A549 (cell line): ENCODE measurements around the gene PCED1B. TPM values are rescaled to one million over a fixed set of nuclear protein-coding genes. Genes with fewer than 3 reads are reported as not detected.

Source experiments
- ATAC-seq, 2 experiments: fragments of 200-7000 bp in 1 of 2; fragments of >200 bp in 1 of 2; cut with Nextera tagmentation in 1 of 2; cut with Tn5 transposase in 1 of 2; 3 replicates each; pipeline versions ENCODE4 v1.8.0 to v1.9.1; 2018 to 2020; ENCODE audit warnings: mild to moderate bottlenecking in 1 of 2, moderate library complexity in 1 of 2
- CTCF ChIA-PET: fragments of 300-600 bp; sonication (Branson Sonifier 250); formaldehyde crosslinking; extraction: SDS; loops from one replicate; lab custom pipeline; 2021; ENCODE audit warnings: antibody characterized with exemption, inconsistent platforms; lab: Yijun Ruan, JAX
- POLR2A ChIA-PET: fragments of 350-600 bp; formaldehyde crosslinking; extraction: SDS; loops from one replicate; lab custom pipeline; 2021; ENCODE audit warnings: antibody characterized with exemption, inconsistent platforms; lab: Yijun Ruan, JAX
- DNase-seq, 2 experiments: peaks; one replicate each; pipeline versions ENCODE4 v3.0.0 to v3.0.0-alpha.2; 2011 to 2016; ENCODE audit warnings: low read depth in 1 of 2, low spot score in 1 of 2
- FAIRE-seq: peaks from 2 replicates; lab custom pipeline; 2011; peaks lifted over from hg19 to GRCh38; lab: Jason Lieb, UNC
- H3K27ac ChIP-seq, 2 experiments: fragments of >200 bp; sonication (Bioruptor Twin); formaldehyde crosslinking; 3 replicates each; pipeline ENCODE4 v1.5.1; 2016 to 2017
- H3K4me1 ChIP-seq: fragments of >200 bp; sonication (Bioruptor Twin); formaldehyde crosslinking; 3 replicates; pipeline ENCODE4 v1.6.1; 2016
- H3K4me2 ChIP-seq: fragments of >200 bp; sonication (Bioruptor Twin); formaldehyde crosslinking; 3 replicates; pipeline ENCODE4 v1.6.1; 2016
- H3K4me3 ChIP-seq: fragments of >200 bp; sonication (Bioruptor Twin); formaldehyde crosslinking; 3 replicates; pipeline ENCODE4 v1.5.1; 2016
- H3K9me3 ChIP-seq: fragments of >200 bp; sonication (Bioruptor Twin); formaldehyde crosslinking; 3 replicates; pipeline ENCODE4 v1.6.1; 2016
- BHLHE40 ChIP-seq: IDR thresholded peaks from 2 replicates; pipeline ENCODE4 v1.6.1; 2012; ENCODE audit warnings: low read depth, low read length, inconsistent platforms
- CBX8 ChIP-seq: fragments of 200-600 bp; sonication (generic); IDR thresholded peaks from 2 replicates; pipeline ENCODE4 v1.6.1; 2016
- CEBPB ChIP-seq, 2 experiments: fragments of >200 bp in 1 of 2; sonication (Bioruptor Twin) in 1 of 2; formaldehyde crosslinking in 1 of 2; IDR thresholded peaks; 2 replicates each; pipeline ENCODE4 v1.6.1; 2012 to 2016
- CHD4 ChIP-seq: fragments of 200-600 bp; sonication (generic); IDR thresholded peaks from 2 replicates; pipeline ENCODE4 v1.6.1; 2016; ENCODE audit warnings: antibody characterized with exemption, mild to moderate bottlenecking, borderline replicate concordance
- EHMT2 ChIP-seq: fragments of 200-600 bp; sonication (generic); IDR thresholded peaks from 2 replicates; pipeline ENCODE4 v1.6.1; 2016; ENCODE audit warnings: antibody characterized with exemption, low read depth, mild to moderate bottlenecking, moderate library complexity
- EP300 ChIP-seq, 2 experiments: fragments of >200 bp; sonication (Bioruptor Twin); formaldehyde crosslinking; IDR thresholded peaks; 2 replicates in 1 of 2; 3 replicates in 1 of 2; pipeline ENCODE4 v1.6.1; 2016 to 2017
- FOSB ChIP-seq: fragments of 250-450 bp; sonication (Bioruptor Pico); IDR thresholded peaks from 2 replicates; pipeline ENCODE4 v1.5.0; 2020; ENCODE audit warnings: mild to moderate bottlenecking, moderate library complexity
- FOSL2 ChIP-seq, 2 experiments: fragments of 450-650 bp in 1 of 2; fragments of >200 bp in 1 of 2; sonication (Bioruptor Twin) in 1 of 2; formaldehyde crosslinking; IDR thresholded peaks; 2 replicates each; pipeline versions ENCODE4 v1.5.0 to v1.6.1; 2016 to 2020; ENCODE audit warnings: mild to moderate bottlenecking in 1 of 2, moderate library complexity in 1 of 2
- FOXS1 ChIP-seq: fragments of 250-450 bp; sonication (Bioruptor Pico); IDR thresholded peaks from 2 replicates; pipeline ENCODE4 v1.5.0; 2020; ENCODE audit warnings: mild to moderate bottlenecking, moderate library complexity
- GATA3 ChIP-seq: IDR thresholded peaks from 2 replicates; pipeline ENCODE4 v1.6.1; 2012; ENCODE audit warnings: borderline replicate concordance
- HDAC2 ChIP-seq: fragments of 200-600 bp; sonication (generic); IDR thresholded peaks from 2 replicates; pipeline ENCODE4 v1.6.1; 2016
- HEYL ChIP-seq: fragments of 250-450 bp; sonication (Bioruptor Pico); IDR thresholded peaks from 2 replicates; pipeline ENCODE4 v1.8.0; 2021; ENCODE audit warnings: mild to moderate bottlenecking, moderate library complexity
- HOXB13 ChIP-seq: fragments of 250-450 bp; sonication (Bioruptor Pico); IDR thresholded peaks from 2 replicates; pipeline ENCODE4 v1.5.0; 2020; ENCODE audit warnings: low read depth, mild to moderate bottlenecking, moderate library complexity
- HOXB5 ChIP-seq: fragments of 250-450 bp; sonication (Bioruptor Pico); IDR thresholded peaks from 2 replicates; pipeline ENCODE4 v1.5.0; 2020; ENCODE audit warnings: mild to moderate bottlenecking, moderate library complexity
- KDM1A ChIP-seq: fragments of 200-600 bp; sonication (generic); IDR thresholded peaks from 2 replicates; pipeline ENCODE4 v1.6.1; 2016; ENCODE audit warnings: low read depth, mild to moderate bottlenecking
- KDM5A ChIP-seq: fragments of 200-600 bp; sonication (generic); IDR thresholded peaks from 2 replicates; pipeline ENCODE4 v1.6.1; 2016; ENCODE audit warnings: antibody characterized with exemption, mild to moderate bottlenecking
- MAFK ChIP-seq: fragments of 450-650 bp; IDR thresholded peaks from 2 replicates; pipeline ENCODE4 v1.6.1; 2014; ENCODE audit not compliant: partially characterized antibody
- MYC ChIP-seq: IDR thresholded peaks from 2 replicates; pipeline ENCODE4 v1.6.1; 2012; ENCODE audit warnings: mild to moderate bottlenecking, inconsistent platforms, low read length, improper control_type of control experiment, borderline replicate concordance
- NPAS2 ChIP-seq: fragments of 250-450 bp; sonication (Bioruptor Pico); IDR thresholded peaks from 2 replicates; pipeline ENCODE4 v1.8.0; 2022; ENCODE audit warnings: mild to moderate bottlenecking, moderate library complexity, borderline replicate concordance
- PHF8 ChIP-seq: fragments of 200-600 bp; sonication (generic); IDR thresholded peaks from 2 replicates; pipeline ENCODE4 v1.6.1; 2016; ENCODE audit warnings: low read depth, mild to moderate bottlenecking, antibody characterized with exemption, moderate library complexity, borderline replicate concordance
- POLR2A ChIP-seq: IDR thresholded peaks from 2 replicates; pipeline ENCODE4 v1.6.1; 2012; ENCODE audit warnings: mild to moderate bottlenecking, low read length
- RAD21 ChIP-seq, 2 experiments: fragments of >200 bp in 1 of 2; sonication (Bioruptor Twin) in 1 of 2; formaldehyde crosslinking in 1 of 2; IDR thresholded peaks in 1 of 2; conservative IDR thresholded peaks in 1 of 2; 2 replicates in 1 of 2; 3 replicates in 1 of 2; pipeline ENCODE4 v1.6.1; 2012 to 2018; ENCODE audit warnings: inconsistent platforms in 1 of 2
- RARB ChIP-seq: fragments of 250-450 bp; sonication (Bioruptor Pico); IDR thresholded peaks from 2 replicates; pipeline ENCODE4 v1.8.0; 2021; ENCODE audit warnings: mild to moderate bottlenecking, moderate library complexity
- RCOR1 ChIP-seq: fragments of 150-350 bp; IDR thresholded peaks from 2 replicates; pipeline ENCODE4 v1.6.1; 2014; ENCODE audit warnings: antibody characterized with exemption, low read length, low read depth
- SMC3 ChIP-seq: fragments of >200 bp; sonication (Bioruptor Twin); formaldehyde crosslinking; IDR thresholded peaks from 3 replicates; pipeline ENCODE4 v1.6.1; 2018; ENCODE audit warnings: inconsistent platforms
- TFCP2L1 ChIP-seq: fragments of 250-450 bp; sonication (Bioruptor Pico); IDR thresholded peaks from 2 replicates; pipeline ENCODE4 v1.5.0; 2021; ENCODE audit warnings: mild to moderate bottlenecking
- TP53 ChIP-seq: fragments of 250-450 bp; sonication (Bioruptor Pico); IDR thresholded peaks from 2 replicates; pipeline ENCODE4 v1.5.0; 2021; ENCODE audit warnings: mild to moderate bottlenecking, moderate library complexity
- ZFP36 ChIP-seq: fragments of 450-650 bp; IDR thresholded peaks from 2 replicates; pipeline ENCODE4 v1.6.1; 2014; ENCODE audit warnings: borderline replicate concordance; ENCODE audit not compliant: partially characterized antibody
- ZNF302 ChIP-seq: fragments of 250-450 bp; sonication (Bioruptor Pico); IDR thresholded peaks from 2 replicates; pipeline ENCODE4 v1.9.0; 2021; ENCODE audit warnings: inconsistent platforms, mild to moderate bottlenecking, moderate library complexity
- polyA plus RNA-seq, 4 experiments: library from polyadenylated mRNA; depleted of rRNA in 3 of 4; stranded (reverse); fragments of >200 nt; fragmentation: RNase III in 1 of 4; extraction: RNeasy Plus Mini Kit Qiagen cat#74134 plus additional on column Dnase treatment in 1 of 4; gene quantifications; 2 replicates in 3 of 4; 3 replicates in 1 of 4; pipeline ENCODE4 v1.2.3, GENCODE V29; 2011 to 2017
- TF ChIP-seq, protein P1 (sequence below): IDR thresholded peaks from 2 replicates; pipeline ENCODE4 v1.6.1; 2012; ENCODE audit warnings: low read depth, borderline replicate concordance
- TF ChIP-seq, protein P2 (sequence below): fragments of 450-650 bp; IDR thresholded peaks from 2 replicates; pipeline ENCODE4 v1.6.1; 2014; ENCODE audit warnings: antibody characterized with exemption
- TF ChIP-seq, protein P3 (sequence below): IDR thresholded peaks from 2 replicates; pipeline ENCODE4 v1.6.1; 2012
- TF ChIP-seq, protein P4 (sequence below): fragments of 150-350 bp; IDR thresholded peaks from 2 replicates; pipeline ENCODE4 v1.6.1; 2014; ENCODE audit warnings: low read depth, mild to moderate bottlenecking, low read length
- TF ChIP-seq, protein P5 (sequence below): fragments of >200 bp; sonication (Bioruptor Twin); formaldehyde crosslinking; IDR thresholded peaks from 3 replicates; pipeline ENCODE4 v1.5.1; 2016
- TF ChIP-seq, protein P6 (sequence below): fragments of >200 bp; sonication (Bioruptor Twin); formaldehyde crosslinking; IDR thresholded peaks from 2 replicates; pipeline ENCODE4 v1.6.1; 2016

The PCED1B gene
- polyA plus RNA-seq, 2 of the 4 experiments (the other 2 are of a cell fraction): 74.6 to 108 TPM

DNA sequence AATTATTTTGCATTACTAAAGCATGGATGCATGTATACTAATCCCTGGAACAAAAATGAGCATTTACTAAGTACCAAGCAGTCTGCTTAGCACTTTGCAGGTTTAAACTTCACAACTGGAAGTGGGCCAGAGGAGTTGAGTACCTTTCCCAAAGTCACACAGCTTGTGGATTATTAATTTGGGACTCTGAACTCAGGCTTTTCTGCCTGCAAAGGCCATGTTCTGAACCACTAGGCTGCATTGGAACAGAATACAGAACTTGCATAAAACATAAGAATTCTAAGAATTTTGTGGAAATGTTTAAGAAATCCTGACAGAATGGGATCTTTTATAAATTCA is 133.2 kb downstream of the PCED1B start:
- POLR2A ChIA-PET: interaction anchor here (0.6 to 3.9 kb wide), 10 partner anchors 9 to 138 kb away, joined by 3 to 30 read pairs (median 6); partner anchors contain the start of genes AMIGO2 and PCED1B
- no peak; a peak in 1 of 6 replicates for ATAC-seq
- H3K4me3 ChIP-seq: no peak overlapping the region
- peak overlapping the region; percentile 91 to 92 for H3K27ac ChIP-seq
- H3K4me1 ChIP-seq: peaks cover 78% of the 10 kb centered on the region
- CTCF ChIA-PET: interaction anchor here (0.8 to 1.7 kb wide), 5 partner anchors 11 to 193 kb away, joined by 3 to 5 read pairs (median 4); partner anchors contain the start of genes AMIGO2 and PCED1B
- FAIRE-seq: peak; percentile 91
- H3K4me2 ChIP-seq: peak overlapping the region; percentile 62
- no peak for DNase-seq
- no peaks in the 10 kb centered on the region for H3K9me3 ChIP-seq
- TF ChIP-seq CEBPB (IDR thresholded peaks at IDR 0.05): no peak
- TF ChIP-seq RAD21 (conservative IDR thresholded peaks at IDR 0.05 in 1 of 2, IDR thresholded peaks at IDR 0.05 in 1 of 2): no peak; a peak in 1 of 5 replicates
- TF ChIP-seq POLR2A: no peak
- no peak for TF ChIP-seq CBX8
- TF ChIP-seq GATA3: no peak; the same call in 1 of the 2 replicates
- no peak for TF ChIP-seq RARB (CRISPR knock-in tag)
- peak; percentile 92 for TF ChIP-seq KDM1A
- no peak for TF ChIP-seq HEYL (CRISPR knock-in tag)
- TF ChIP-seq TFCP2L1 (CRISPR knock-in tag): no peak
- TF ChIP-seq, protein P1, sequence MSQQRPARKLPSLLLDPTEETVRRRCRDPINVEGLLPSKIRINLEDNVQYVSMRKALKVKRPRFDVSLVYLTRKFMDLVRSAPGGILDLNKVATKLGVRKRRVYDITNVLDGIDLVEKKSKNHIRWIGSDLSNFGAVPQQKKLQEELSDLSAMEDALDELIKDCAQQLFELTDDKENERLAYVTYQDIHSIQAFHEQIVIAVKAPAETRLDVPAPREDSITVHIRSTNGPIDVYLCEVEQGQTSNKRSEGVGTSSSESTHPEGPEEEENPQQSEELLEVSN: no peak
- TF ChIP-seq FOSL2 (IDR thresholded peaks at IDR 0.05): 0 out of 2 replicates have a peak, but pooled peaks have one; percentile 13
- TF ChIP-seq FOSL2 (CRISPR knock-in tag; IDR thresholded peaks at IDR 0.05): no peak
- no peak for TF ChIP-seq PHF8
- TF ChIP-seq ZNF302 (CRISPR knock-in tag): no peak
- peak; percentile 81 for TF ChIP-seq ZFP36
- peak; percentile 4; the same call in 1 of the 2 replicates for TF ChIP-seq HOXB13 (CRISPR knock-in tag)
- TF ChIP-seq HDAC2: 0 out of 2 replicates have a peak, but pooled peaks have one; percentile 48
- TF ChIP-seq MAFK: no peak
- no peak for TF ChIP-seq FOSB
- TF ChIP-seq, protein P2, sequence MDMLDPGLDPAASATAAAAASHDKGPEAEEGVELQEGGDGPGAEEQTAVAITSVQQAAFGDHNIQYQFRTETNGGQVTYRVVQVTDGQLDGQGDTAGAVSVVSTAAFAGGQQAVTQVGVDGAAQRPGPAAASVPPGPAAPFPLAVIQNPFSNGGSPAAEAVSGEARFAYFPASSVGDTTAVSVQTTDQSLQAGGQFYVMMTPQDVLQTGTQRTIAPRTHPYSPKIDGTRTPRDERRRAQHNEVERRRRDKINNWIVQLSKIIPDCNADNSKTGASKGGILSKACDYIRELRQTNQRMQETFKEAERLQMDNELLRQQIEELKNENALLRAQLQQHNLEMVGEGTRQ: no peak
- TF ChIP-seq BHLHE40: no peak
- TF ChIP-seq KDM5A: no peak
- TF ChIP-seq, protein P3, sequence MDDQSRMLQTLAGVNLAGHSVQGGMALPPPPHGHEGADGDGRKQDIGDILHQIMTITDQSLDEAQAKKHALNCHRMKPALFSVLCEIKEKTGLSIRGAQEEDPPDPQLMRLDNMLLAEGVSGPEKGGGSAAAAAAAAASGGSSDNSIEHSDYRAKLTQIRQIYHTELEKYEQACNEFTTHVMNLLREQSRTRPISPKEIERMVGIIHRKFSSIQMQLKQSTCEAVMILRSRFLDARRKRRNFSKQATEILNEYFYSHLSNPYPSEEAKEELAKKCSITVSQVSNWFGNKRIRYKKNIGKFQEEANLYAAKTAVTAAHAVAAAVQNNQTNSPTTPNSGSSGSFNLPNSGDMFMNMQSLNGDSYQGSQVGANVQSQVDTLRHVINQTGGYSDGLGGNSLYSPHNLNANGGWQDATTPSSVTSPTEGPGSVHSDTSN: no peak
- peak; percentile 22; the same call in 1 of the 2 replicates for TF ChIP-seq RCOR1
- no peak for TF ChIP-seq EHMT2
- TF ChIP-seq HOXB5: 0 out of 2 replicates have a peak, but pooled peaks have one; percentile 26
- TF ChIP-seq TP53 (CRISPR knock-in tag): no peak
- TF ChIP-seq, protein P4, sequence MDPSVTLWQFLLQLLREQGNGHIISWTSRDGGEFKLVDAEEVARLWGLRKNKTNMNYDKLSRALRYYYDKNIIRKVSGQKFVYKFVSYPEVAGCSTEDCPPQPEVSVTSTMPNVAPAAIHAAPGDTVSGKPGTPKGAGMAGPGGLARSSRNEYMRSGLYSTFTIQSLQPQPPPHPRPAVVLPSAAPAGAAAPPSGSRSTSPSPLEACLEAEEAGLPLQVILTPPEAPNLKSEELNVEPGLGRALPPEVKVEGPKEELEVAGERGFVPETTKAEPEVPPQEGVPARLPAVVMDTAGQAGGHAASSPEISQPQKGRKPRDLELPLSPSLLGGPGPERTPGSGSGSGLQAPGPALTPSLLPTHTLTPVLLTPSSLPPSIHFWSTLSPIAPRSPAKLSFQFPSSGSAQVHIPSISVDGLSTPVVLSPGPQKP: no peak
- TF ChIP-seq MYC: no peak
- no peak for TF ChIP-seq FOXS1 (CRISPR knock-in tag)
- TF ChIP-seq, protein P5, sequence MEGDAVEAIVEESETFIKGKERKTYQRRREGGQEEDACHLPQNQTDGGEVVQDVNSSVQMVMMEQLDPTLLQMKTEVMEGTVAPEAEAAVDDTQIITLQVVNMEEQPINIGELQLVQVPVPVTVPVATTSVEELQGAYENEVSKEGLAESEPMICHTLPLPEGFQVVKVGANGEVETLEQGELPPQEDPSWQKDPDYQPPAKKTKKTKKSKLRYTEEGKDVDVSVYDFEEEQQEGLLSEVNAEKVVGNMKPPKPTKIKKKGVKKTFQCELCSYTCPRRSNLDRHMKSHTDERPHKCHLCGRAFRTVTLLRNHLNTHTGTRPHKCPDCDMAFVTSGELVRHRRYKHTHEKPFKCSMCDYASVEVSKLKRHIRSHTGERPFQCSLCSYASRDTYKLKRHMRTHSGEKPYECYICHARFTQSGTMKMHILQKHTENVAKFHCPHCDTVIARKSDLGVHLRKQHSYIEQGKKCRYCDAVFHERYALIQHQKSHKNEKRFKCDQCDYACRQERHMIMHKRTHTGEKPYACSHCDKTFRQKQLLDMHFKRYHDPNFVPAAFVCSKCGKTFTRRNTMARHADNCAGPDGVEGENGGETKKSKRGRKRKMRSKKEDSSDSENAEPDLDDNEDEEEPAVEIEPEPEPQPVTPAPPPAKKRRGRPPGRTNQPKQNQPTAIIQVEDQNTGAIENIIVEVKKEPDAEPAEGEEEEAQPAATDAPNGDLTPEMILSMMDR: no peak
- no peak; the same call in 2 of the 3 replicates for TF ChIP-seq SMC3
- no peak for TF ChIP-seq CHD4
- TF ChIP-seq EP300 (IDR thresholded peaks at IDR 0.05): no peak
- TF ChIP-seq NPAS2 (CRISPR knock-in tag): no peak
- TF ChIP-seq, protein P6, sequence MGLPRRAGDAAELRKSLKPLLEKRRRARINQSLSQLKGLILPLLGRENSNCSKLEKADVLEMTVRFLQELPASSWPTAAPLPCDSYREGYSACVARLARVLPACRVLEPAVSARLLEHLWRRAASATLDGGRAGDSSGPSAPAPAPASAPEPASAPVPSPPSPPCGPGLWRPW: no peak
